NCI-H146 treated with DMSO at 0.1 percent for 48 hours (cell line): ENCODE measurements around the gene FBXW2.

Experiments used
- DNase-seq: peaks from one replicate; lab custom pipeline; 2025; ENCODE audit not compliant: unreplicated experiment; lab: John Stamatoyannopoulos, UW

Gene FBXW2

DNA sequence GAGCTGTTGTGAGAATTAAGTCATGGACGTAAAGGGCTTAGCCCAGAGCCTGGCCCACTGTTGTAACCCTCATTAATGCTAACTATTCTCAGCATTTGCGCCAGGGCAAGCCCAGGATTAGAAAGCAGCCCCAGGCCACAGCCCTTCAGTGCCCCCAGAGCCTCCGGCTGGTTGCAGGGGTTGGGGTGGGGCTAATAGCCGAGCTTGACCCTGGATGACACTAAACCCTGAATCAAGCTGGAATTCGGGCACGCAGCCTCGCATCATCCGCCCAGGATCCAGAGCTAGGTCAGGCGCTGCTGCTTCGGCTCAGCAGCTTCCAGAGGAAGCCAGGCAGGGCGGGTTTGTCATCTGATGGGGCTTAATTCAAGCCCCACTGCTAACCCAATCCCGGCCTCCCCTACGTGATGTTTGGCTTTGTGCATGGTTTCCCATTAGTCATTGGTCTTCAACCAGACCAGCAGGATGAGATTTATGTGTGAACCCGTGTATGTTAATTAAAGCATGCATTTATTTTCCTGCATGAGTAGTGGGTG, 77.8 kb downstream of the FBXW2 start:
- DNase-seq: no peak

- no peak for DNase-seq
Observed at GRCh38 chr9:120714846-120715388, 78.3 kb downstream of the FBXW2 start.

DNA sequence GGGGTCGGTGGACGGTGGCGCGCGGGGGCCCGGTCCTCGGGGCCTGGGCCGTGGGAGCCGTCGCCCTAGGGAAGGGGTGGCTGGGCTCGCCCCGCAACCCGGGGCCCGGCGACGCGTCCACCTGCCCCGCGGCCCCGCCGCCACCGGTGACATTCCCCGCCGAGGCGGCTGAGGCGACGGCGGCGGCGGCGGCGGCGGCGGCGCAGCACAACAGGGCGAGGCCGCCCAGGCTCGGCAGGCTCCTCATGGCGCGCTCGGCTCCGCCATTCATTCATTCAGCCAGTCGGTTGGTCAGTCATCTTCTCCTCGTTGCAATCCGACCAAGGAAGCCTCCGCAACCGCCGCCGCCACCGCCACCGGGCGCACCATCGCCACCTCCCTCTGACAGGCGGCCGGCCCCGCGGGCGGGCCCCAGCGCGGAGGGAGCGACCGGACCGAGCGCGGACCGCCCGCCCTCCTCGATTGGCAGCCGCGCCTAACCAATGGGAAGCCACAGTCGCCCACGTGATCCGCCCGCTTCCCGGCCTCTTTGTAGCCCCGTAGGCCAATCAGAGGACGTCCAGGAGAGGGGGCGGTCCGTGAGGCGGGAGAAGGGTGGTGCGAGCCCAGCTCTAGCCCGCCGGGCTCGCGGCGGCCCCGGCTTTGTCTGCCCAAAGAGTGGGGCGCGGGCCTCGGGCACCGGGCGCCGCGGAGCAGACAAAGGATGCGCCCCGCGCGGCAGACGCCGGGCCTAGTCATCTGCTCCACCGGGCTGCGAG, 78.9 kb downstream of the FBXW2 start, which contains the start of gene MEGF9:
Gene MEGF9 (minus strand): TSS at position 383 of the 758 bp plus-strand sequence. CDS start 112 bp downstream, at position 271.
- DNase-seq: peak; percentile 88

DNA sequence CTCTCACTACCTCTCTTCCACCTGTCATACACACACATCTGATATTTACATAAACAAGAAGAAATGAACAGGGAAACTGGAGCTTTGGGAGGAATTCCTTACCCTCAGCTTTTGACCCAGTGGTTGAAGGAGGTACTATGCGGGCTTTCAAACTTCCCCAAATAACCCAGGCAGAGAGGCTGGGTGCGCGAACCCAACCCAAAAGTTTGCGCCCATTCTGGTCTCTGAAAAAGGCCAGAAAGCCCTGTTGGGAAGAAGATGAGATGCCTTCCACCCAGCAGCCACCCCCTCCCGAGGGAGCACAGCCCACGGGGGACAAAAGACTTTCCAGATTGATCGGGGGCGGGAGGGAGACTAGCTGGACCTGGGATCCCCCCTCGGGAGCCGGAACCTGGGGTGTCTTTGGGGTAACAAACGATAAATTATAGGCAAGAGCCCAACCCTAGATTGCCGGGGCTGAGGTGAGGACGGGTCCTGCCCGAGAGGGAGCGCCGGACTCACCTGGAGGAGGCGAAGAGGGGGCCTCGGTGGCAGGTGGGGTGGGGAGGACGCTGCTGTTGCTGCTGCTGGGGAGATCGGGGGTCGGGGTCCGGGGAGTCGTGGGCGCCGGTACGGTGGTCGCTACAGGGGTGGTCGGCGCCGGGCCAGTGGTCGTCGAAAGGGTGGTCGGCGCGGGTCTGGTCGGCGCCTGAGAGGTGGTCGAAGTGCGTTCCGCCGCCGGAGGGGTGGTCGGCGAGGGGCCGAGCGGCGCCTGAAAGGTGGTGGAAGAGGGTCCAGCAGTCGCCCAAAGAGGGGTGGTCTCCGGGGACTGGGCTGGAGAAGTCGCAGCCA, 79.7 kb downstream of the FBXW2 start:
- DNase-seq: no peak

GRCh38 chr9:120712539-120713031, 80.6 kb downstream of the FBXW2 start:
- no peak for DNase-seq

DNA sequence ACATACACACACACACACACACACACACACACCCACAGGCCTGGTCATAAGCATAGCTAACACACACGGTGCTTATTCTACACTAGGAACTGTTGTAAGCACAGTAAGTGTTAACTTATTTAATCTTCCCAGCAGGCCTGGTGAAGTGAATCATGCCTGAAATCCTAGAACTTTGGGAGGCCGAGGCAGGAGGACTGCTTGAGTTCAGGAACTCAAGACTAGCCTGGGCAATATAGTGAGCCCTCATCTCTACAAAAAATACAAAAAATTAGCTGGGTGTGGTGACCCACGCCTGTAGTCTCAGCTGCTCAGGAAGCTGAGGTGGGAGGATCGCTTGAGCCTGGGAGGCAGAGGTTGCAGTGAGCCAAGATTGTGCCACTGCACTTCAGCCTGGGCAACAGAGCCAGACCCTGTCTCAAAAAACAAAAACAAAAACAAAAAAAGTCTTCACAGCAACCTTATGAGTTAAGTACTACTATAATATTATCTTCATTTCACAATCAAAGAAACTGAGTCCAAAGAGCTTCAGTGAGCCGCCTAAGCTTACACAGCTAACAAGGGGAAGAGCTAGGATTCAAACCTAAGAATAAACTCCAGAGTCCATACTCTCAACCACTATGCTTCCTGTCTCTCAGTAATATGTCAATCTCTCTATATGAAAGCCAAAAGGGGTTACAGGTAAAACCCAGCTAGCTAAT, 81.2 kb downstream of the FBXW2 start:
- DNase-seq: no peak

DNA sequence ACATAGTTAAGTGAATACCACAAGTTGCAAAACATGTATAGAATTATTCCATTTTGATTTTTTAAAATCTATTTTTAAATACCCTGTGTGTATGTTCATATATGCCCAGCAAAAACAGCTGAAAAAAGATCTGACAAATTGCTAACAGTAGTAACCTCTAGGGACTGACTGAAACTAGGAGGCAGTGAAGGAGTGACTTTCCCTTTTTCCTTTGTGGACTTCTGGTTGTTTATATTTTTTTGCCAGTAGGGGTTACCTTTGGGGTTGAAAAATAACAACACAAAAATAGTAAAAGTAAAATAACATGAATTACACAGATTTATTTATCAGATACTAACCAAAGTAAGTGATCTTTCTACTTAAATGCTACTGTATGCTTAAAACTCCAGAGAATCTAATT, 81.9 kb downstream of the FBXW2 start:
- DNase-seq: no peak

GRCh38 chr9:120710110-120710981, 82.9 kb downstream of the FBXW2 start:
- no peak for DNase-seq

- DNase-seq: no peak
Observed at GRCh38 chr9:120708526-120709224, 84.5 kb downstream of the FBXW2 start.

- no peak for DNase-seq
Observed at GRCh38 chr9:120707170-120707569, 86.0 kb downstream of the FBXW2 start.
